K562 (cell line): ENCODE results near the gene ATP2A2. TPM values are rescaled to one million over a fixed set of nuclear protein-coding genes. Genes with fewer than 3 reads are reported as not detected.

ENCODE experiments used
- MAFK ChIP-seq: IDR thresholded peaks from 2 replicates; pipeline ENCODE4 v1.6.1; 2011; ENCODE audit warnings: low read length, improper control_type of control experiment
- PRPF4 ChIP-seq: fragments of 200-400 bp; formaldehyde crosslinking; IDR thresholded peaks from one replicate; pipeline ENCODE4 v1.6.1; 2017; ENCODE audit warnings: low read length, low read depth, mild to moderate bottlenecking; ENCODE audit not compliant: insufficient read depth, poor library complexity, severe bottlenecking
- PTRF ChIP-seq: fragments of 450-650 bp; IDR thresholded peaks from 2 replicates; pipeline ENCODE4 v1.6.1; 2016; ENCODE audit warnings: mild to moderate bottlenecking, missing genetic modification characterization, missing compliant biosample characterization
- ZKSCAN3 ChIP-seq: fragments of 250-450 bp; sonication (Bioruptor Pico); IDR thresholded peaks from 2 replicates; pipeline ENCODE4 v1.4.0; 2020
- ZNF143 ChIP-seq: sonication (generic); formaldehyde crosslinking; IDR thresholded peaks from 2 replicates; pipeline ENCODE4 v1.9.0; 2022; ENCODE audit warnings: mild to moderate bottlenecking, missing genetic modification reagents
- ZNF384 ChIP-seq: IDR thresholded peaks from 2 replicates; pipeline ENCODE4 v1.6.1; 2012; ENCODE audit warnings: low read depth, low read length, improper control_type of control experiment
- ZNF551 ChIP-seq: fragments of 250-450 bp; sonication (Bioruptor Pico); IDR thresholded peaks from 2 replicates; pipeline ENCODE4 v1.5.0; 2021; ENCODE audit warnings: mild to moderate bottlenecking, moderate library complexity
- ZNF589 ChIP-seq: fragments of 200-800 bp; sonication (Bioruptor generic); IDR thresholded peaks from 2 replicates; pipeline ENCODE4 v1.6.1; 2016; ENCODE audit warnings: low read depth, missing genetic modification characterization, missing compliant biosample characterization
- ZSCAN32 ChIP-seq: fragments of 450-650 bp; formaldehyde crosslinking; IDR thresholded peaks from 2 replicates; pipeline ENCODE4 v1.4.0; 2020; ENCODE audit warnings: mild to moderate bottlenecking, moderate library complexity
- polyA plus RNA-seq, 8 experiments: library from polyadenylated mRNA; depleted of rRNA in 4 of 8; stranded (reverse) in 5 of 8; unstranded in 3 of 8; fragments of >200 nt; fragmentation: Nextera tagmentation in 2 of 8; fragmentation: Illumina TruSeq in 1 of 8; extraction: Ambion mirVana in 2 of 8; extraction: Trizol in 1 of 8; gene quantifications; 2 replicates each; pipeline versions ENCODE4 v1.2.1 to v1.2.3, GENCODE V29; 2011 to 2014; ENCODE audit warnings: inconsistent platforms in 1 of 8, missing spikeins in 1 of 8
- total RNA-seq, 7 experiments: library from RNA; depleted of rRNA in 6 of 7; stranded (reverse); fragments of >200 nt in 6 of 7; fragmentation: Illumina TruSeq in 2 of 7; extraction: Trizol in 2 of 7; gene quantifications; 2 replicates each; pipeline versions ENCODE4 v1.2.1 to v1.2.3, GENCODE V29; 2011 to 2021; ENCODE audit warnings: low replicate concordance in 1 of 7
- TF ChIP-seq, protein P1 (sequence below): sonication (generic); formaldehyde crosslinking; IDR thresholded peaks from 2 replicates; pipeline ENCODE4 v1.8.0; 2022; ENCODE audit warnings: mild to moderate bottlenecking, missing genetic modification reagents, borderline replicate concordance
- TF ChIP-seq, protein P2 (sequence below): fragments of 250-450 bp; sonication (Bioruptor Pico); IDR thresholded peaks from 2 replicates; pipeline ENCODE4 v1.9.0; 2021; ENCODE audit warnings: mild to moderate bottlenecking, inconsistent platforms
- TF ChIP-seq, protein P3 (sequence below): fragments of 450-650 bp; formaldehyde crosslinking; IDR thresholded peaks from 2 replicates; pipeline ENCODE4 v1.4.0; 2020; ENCODE audit warnings: mild to moderate bottlenecking, mixed read lengths
- TF ChIP-seq, protein P4 (sequence below): fragments of 450-650 bp; IDR thresholded peaks from 2 replicates; pipeline ENCODE4 v1.6.1; 2016; ENCODE audit warnings: low read depth

The ATP2A2 gene
- total and polyA plus RNA-seq, 9 of the 15 experiments (the other 6 are each of a cell fraction or from before 2014, with no cell fraction given) = 5.2 to 205 (median 51.6) TPM

DNA sequence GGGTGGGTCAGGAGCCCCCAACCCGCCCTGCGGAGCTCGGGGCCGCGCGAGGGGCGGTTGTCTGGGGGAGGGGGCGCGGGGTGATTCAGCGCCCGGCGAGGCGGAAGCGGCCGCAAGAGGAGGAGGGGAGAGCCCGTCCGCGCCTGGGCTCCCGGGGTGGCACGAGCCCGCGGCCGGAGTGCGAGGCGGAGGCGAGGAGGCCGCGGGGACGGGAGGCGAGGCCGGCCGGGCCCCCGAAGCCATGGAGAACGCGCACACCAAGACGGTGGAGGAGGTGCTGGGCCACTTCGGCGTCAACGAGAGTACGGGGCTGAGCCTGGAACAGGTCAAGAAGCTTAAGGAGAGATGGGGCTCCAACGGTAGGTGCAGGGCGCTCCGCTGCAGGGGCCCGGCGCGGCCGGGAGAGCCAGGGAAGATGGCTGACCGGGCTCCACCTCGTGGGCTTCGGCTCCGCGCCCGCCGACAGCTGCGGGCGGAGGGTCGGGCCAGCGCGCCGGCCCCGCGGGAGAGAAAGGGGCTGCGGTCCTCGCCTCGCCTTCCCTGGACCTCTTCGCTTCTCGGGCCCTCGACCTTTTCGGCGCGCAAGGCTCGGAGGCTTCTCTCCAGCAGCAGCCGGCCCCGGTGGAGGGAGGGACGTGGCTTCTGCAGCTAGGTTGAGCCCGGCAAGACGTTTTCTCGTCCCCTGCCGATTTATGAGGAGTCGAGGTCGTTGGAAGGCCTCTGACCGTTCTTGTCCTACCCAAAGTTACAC, 677 bp downstream of the ATP2A2 start (continued):
- TF ChIP-seq, protein P1, sequence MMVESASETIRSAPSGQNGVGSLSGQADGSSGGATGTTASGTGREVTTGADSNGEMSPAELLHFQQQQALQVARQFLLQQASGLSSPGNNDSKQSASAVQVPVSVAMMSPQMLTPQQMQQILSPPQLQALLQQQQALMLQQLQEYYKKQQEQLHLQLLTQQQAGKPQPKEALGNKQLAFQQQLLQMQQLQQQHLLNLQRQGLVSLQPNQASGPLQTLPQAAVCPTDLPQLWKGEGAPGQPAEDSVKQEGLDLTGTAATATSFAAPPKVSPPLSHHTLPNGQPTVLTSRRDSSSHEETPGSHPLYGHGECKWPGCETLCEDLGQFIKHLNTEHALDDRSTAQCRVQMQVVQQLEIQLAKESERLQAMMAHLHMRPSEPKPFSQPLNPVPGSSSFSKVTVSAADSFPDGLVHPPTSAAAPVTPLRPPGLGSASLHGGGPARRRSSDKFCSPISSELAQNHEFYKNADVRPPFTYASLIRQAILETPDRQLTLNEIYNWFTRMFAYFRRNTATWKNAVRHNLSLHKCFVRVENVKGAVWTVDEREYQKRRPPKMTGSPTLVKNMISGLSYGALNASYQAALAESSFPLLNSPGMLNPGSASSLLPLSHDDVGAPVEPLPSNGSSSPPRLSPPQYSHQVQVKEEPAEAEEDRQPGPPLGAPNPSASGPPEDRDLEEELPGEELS = no peak
- TF ChIP-seq ZKSCAN3 = no peak
- TF ChIP-seq ZNF589 (CRISPR knock-in tag) = peak; percentile 63; the same call in 1 of the 2 replicates
- peak; percentile 78 for TF ChIP-seq PRPF4
- TF ChIP-seq, protein P2, sequence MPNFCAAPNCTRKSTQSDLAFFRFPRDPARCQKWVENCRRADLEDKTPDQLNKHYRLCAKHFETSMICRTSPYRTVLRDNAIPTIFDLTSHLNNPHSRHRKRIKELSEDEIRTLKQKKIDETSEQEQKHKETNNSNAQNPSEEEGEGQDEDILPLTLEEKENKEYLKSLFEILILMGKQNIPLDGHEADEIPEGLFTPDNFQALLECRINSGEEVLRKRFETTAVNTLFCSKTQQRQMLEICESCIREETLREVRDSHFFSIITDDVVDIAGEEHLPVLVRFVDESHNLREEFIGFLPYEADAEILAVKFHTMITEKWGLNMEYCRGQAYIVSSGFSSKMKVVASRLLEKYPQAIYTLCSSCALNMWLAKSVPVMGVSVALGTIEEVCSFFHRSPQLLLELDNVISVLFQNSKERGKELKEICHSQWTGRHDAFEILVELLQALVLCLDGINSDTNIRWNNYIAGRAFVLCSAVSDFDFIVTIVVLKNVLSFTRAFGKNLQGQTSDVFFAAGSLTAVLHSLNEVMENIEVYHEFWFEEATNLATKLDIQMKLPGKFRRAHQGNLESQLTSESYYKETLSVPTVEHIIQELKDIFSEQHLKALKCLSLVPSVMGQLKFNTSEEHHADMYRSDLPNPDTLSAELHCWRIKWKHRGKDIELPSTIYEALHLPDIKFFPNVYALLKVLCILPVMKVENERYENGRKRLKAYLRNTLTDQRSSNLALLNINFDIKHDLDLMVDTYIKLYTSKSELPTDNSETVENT = no peak
- no peak for TF ChIP-seq ZSCAN32 (CRISPR knock-in tag)
- TF ChIP-seq, protein P3, sequence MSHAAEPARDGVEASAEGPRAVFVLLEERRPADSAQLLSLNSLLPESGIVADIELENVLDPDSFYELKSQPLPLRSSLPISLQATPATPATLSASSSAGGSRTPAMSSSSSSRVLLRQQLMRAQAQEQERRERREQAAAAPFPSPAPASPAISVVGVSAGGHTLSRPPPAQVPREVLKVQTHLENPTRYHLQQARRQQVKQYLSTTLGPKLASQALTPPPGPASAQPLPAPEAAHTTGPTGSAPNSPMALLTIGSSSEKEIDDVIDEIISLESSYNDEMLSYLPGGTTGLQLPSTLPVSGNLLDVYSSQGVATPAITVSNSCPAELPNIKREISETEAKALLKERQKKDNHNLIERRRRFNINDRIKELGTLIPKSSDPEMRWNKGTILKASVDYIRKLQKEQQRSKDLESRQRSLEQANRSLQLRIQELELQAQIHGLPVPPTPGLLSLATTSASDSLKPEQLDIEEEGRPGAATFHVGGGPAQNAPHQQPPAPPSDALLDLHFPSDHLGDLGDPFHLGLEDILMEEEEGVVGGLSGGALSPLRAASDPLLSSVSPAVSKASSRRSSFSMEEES (CRISPR knock-in tag) = no peak
- TF ChIP-seq ZNF384 = no peak
- no peak for TF ChIP-seq MAFK
- no peak for TF ChIP-seq PTRF (tag)
- TF ChIP-seq ZNF551 (CRISPR knock-in tag) = no peak
- TF ChIP-seq, protein P4, sequence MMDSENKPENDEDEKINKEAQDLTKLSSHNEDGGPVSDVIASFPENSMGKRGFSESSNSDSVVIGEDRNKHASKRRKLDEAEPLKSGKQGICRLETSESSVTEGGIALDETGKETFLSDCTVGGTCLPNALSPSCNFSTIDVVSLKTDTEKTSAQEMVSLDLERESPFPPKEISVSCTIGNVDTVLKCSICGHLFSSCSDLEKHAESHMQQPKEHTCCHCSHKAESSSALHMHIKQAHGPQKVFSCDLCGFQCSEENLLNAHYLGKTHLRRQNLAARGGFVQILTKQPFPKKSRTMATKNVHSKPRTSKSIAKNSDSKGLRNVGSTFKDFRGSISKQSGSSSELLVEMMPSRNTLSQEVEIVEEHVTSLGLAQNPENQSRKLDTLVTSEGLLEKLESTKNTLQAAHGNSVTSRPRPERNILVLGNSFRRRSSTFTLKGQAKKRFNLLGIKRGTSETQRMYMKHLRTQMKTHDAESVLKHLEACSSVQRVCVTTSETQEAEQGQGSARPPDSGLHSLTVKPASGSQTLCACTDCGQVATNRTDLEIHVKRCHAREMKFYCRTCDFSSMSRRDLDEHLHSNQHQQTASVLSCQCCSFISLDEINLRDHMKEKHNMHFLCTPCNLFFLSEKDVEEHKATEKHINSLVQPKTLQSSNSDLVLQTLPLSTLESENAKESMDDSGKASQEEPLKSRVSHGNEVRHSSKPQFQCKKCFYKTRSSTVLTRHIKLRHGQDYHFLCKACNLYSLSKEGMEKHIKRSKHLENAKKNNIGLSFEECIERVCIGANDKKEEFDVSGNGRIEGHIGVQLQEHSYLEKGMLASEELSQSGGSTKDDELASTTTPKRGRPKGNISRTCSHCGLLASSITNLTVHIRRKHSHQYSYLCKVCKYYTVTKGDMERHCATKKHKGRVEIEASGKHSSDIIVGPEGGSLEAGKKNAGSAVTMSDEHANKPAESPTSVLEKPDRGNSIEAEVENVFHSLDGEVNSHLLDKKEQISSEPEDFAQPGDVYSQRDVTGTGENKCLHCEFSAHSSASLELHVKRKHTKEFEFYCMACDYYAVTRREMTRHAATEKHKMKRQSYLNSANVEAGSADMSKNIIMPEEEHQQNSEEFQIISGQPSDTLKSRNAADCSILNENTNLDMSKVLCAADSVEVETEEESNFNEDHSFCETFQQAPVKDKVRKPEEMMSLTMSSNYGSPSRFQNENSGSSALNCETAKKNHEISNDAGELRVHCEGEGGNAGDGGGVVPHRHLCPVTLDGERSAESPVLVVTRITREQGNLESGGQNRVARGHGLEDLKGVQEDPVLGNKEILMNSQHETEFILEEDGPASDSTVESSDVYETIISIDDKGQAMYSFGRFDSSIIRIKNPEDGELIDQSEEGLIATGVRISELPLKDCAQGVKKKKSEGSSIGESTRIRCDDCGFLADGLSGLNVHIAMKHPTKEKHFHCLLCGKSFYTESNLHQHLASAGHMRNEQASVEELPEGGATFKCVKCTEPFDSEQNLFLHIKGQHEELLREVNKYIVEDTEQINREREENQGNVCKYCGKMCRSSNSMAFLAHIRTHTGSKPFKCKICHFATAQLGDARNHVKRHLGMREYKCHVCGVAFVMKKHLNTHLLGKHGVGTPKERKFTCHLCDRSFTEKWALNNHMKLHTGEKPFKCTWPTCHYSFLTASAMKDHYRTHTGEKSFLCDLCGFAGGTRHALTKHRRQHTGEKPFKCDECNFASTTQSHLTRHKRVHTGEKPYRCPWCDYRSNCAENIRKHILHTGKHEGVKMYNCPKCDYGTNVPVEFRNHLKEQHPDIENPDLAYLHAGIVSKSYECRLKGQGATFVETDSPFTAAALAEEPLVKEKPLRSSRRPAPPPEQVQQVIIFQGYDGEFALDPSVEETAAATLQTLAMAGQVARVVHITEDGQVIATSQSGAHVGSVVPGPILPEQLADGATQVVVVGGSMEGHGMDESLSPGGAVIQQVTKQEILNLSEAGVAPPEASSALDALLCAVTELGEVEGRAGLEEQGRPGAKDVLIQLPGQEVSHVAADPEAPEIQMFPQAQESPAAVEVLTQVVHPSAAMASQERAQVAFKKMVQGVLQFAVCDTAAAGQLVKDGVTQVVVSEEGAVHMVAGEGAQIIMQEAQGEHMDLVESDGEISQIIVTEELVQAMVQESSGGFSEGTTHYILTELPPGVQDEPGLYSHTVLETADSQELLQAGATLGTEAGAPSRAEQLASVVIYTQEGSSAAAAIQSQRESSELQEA = no peak
- TF ChIP-seq ZNF143 = peak; percentile 47; the same call in 1 of the 2 replicates
